Limb (tissue), 2 donors: ENCODE measurements around the gene DMWD.

Experiments
- DNase-seq, 2 donors: peaks; one replicate each; pipeline ENCODE4 v3.0.0-alpha.2; 2016; ENCODE audit errors: extremely low spot score in 2 of 2

The DMWD gene

GRCh38 chr19:45792470-45793177 is at the start of gene DMWD:
Gene DMWD (minus strand): TSS chr19:45792845. CDS start chr19:45792756, 89 bp downstream.
- DNase-seq, result peak; percentile 99 to 100

GRCh38 chr19:45842198-45842597 is 49.6 kb upstream of the DMWD start:
- DNase-seq, result no peak

GRCh38 chr19:45834970-45835369 is 42.3 kb upstream of the DMWD start:
- no peak for DNase-seq

- DNase-seq, result no peak
These were observed 36.3 kb upstream of the DMWD start for GRCh38 chr19:45828945-45829344.

GRCh38 chr19:45828523-45828922 is 35.9 kb upstream of the DMWD start:
- DNase-seq, result no peak

- DNase-seq, result no peak
These were observed 34.9 kb upstream of the DMWD start for GRCh38 chr19:45827459-45828093.

GRCh38 chr19:45826934-45827333 is 34.3 kb upstream of the DMWD start:
- no peak for DNase-seq

- DNase-seq, result no peak
These were observed 33.6 kb upstream of the DMWD start for GRCh38 chr19:45825917-45826893.

- no peak for DNase-seq
These were observed 32.6 kb upstream of the DMWD start for GRCh38 chr19:45825263-45825605.

- no peak for DNase-seq
These were observed 32.1 kb upstream of the DMWD start for GRCh38 chr19:45824531-45825262.

GRCh38 chr19:45824041-45824471 is 31.4 kb upstream of the DMWD start:
- DNase-seq, result no peak

GRCh38 chr19:45823182-45823581 is 30.5 kb upstream of the DMWD start:
- DNase-seq, result no peak

GRCh38 chr19:45822716-45823115 is 30.1 kb upstream of the DMWD start:
- no peak for DNase-seq

- DNase-seq, result no peak
These were observed 28.9 kb upstream of the DMWD start for GRCh38 chr19:45821570-45821969.

GRCh38 chr19:45821103-45821521 is 28.5 kb upstream of the DMWD start:
- no peak for DNase-seq

GRCh38 chr19:45820413-45821102 is 27.9 kb upstream of the DMWD start:
- DNase-seq, result no peak

GRCh38 chr19:45819769-45820168 is 27.1 kb upstream of the DMWD start:
- DNase-seq, result no peak

- no peak for DNase-seq
These were observed 25.2 kb upstream of the DMWD start for GRCh38 chr19:45817725-45818301.

- DNase-seq, result peak; percentile 88 to 93
These were observed 24.5 kb upstream of the DMWD start for GRCh38 chr19:45817010-45817724.
